Activated T-helper 2 cell treated with anti-CD3 and anti-CD28 coated beads, Interferon-gamma antibody, Interleukin-2, Interleukin-4, amounts not matched to agents 10 μg/mL and 5 μg/mL and 100 μg/mL, durations not matched to agents 14 hours and 24 hours and 36 hours (primary cell): Measurements from ENCODE around the gene ITPRIPL1. TPM values are rescaled to one million over a fixed set of nuclear protein-coding genes. Genes with fewer than 3 reads are reported as not detected.
"Not testable (repeated sequence)": the region's sequence is repeated elsewhere in the genome, so short reads cannot be mapped to it uniquely, and the experiment has no call there.

Experiments
- DNase-seq: peaks from one replicate; pipeline ENCODE4 v3.0.0; 2021; ENCODE audit warnings: low spot score
- H3K27ac Mint-ChIP-seq: one replicate; pipeline ENCODE4 v1.8.0; 2021; ENCODE audit warnings: mixed read lengths
- H3K27me3 Mint-ChIP-seq: one replicate; pipeline ENCODE4 v1.8.0; 2021; ENCODE audit warnings: low read depth, mixed read lengths
- H3K36me3 Mint-ChIP-seq: one replicate; pipeline ENCODE4 v1.8.0; 2021; ENCODE audit warnings: low read depth, mixed read lengths
- H3K4me1 Mint-ChIP-seq: one replicate; pipeline ENCODE4 v1.8.0; 2021; ENCODE audit warnings: low read depth, mixed read lengths
- H3K4me3 Mint-ChIP-seq: one replicate; pipeline ENCODE4 v1.8.0; 2021; ENCODE audit warnings: low read depth, mild to moderate bottlenecking, moderate library complexity, mixed read lengths
- H3K9me3 Mint-ChIP-seq: one replicate; pipeline ENCODE4 v1.8.0; 2021; ENCODE audit warnings: mixed read lengths
- intact Hi-C: fragments of 100-400 bp; cut with micrococcal nuclease; formaldehyde crosslinking; loops from one replicate; pipeline ENCODE4 v1.15.1; 2023
- total RNA-seq: library from RNA; stranded (reverse); gene quantifications from 2 replicates; pipeline ENCODE4 v1.2.3, GENCODE V29; 2022

The ITPRIPL1 gene
- total RNA-seq = 44.8 and 45.0 TPM in 2 replicates

- intact Hi-C loops = loop anchor here (2.0 to 10.0 kb wide), 2 partner anchors 58 to 120 kb away; partner anchors contain the start of genes CIAO1 and STARD7
- Mint-ChIP-seq H3K27me3 (no peaks in the 10 kb centered on the region), H3K4me3 (peak within 1 kb of the TSS; percentile 96), H3K4me1 (peaks cover 49% of the 10 kb centered on the region), H3K9me3 (no peaks in the 10 kb centered on the region), H3K36me3 (peaks cover 46% of the 10 kb centered on the region), H3K27ac (peak within 1 kb of the TSS; percentile 95)
- no peak for DNase-seq
Observed at GRCh38 chr2:96325041-96325883, at the start of gene ITPRIPL1. Gene ITPRIPL1, plus strand, starts transcription at chr2:96325317. Its CDS starts 523 bp downstream, at chr2:96325840.

GRCh38 chr2:96276787-96277499 is 48.2 kb upstream of the ITPRIPL1 start:
- H3K27me3 Mint-ChIP-seq = no peaks in the 10 kb centered on the region
- intact Hi-C loops = no loop called here
- no peaks in the 10 kb centered on the region for H3K9me3 Mint-ChIP-seq
- no peak for DNase-seq
- H3K4me3 Mint-ChIP-seq = no peak overlapping the region
- no peak overlapping the region for H3K27ac Mint-ChIP-seq
- H3K36me3 Mint-ChIP-seq = peaks cover 80% of the 10 kb centered on the region
- H3K4me1 Mint-ChIP-seq = no peaks in the 10 kb centered on the region

- Mint-ChIP-seq H3K4me3 (no peak overlapping the region), H3K9me3 (no peaks in the 10 kb centered on the region), H3K27me3 (no peaks in the 10 kb centered on the region), H3K36me3 (peaks cover 92% of the 10 kb centered on the region), H3K4me1 (no peaks in the 10 kb centered on the region), H3K27ac (no peak overlapping the region)
- intact Hi-C loops = no loop called here
- DNase-seq = no peak
Observed at GRCh38 chr2:96287273-96287856, 37.8 kb upstream of the ITPRIPL1 start.

GRCh38 chr2:96291751-96292150 is 33.4 kb upstream of the ITPRIPL1 start:
- no peak for DNase-seq
- H3K27me3 Mint-ChIP-seq = no peaks in the 10 kb centered on the region
- H3K27ac Mint-ChIP-seq = no peak overlapping the region
- intact Hi-C loops = no loop called here
- no peaks in the 10 kb centered on the region for H3K4me1 Mint-ChIP-seq
- peaks cover 93% of the 10 kb centered on the region for H3K36me3 Mint-ChIP-seq
- H3K9me3 Mint-ChIP-seq = no peaks in the 10 kb centered on the region
- H3K4me3 Mint-ChIP-seq = no peak overlapping the region

GRCh38 chr2:96294271-96294670 is 30.8 kb upstream of the ITPRIPL1 start:
- peaks cover 93% of the 10 kb centered on the region for H3K36me3 Mint-ChIP-seq
- H3K4me1 Mint-ChIP-seq, H3K27ac Mint-ChIP-seq, intact Hi-C loops, H3K4me3 Mint-ChIP-seq, H3K9me3 Mint-ChIP-seq, H3K27me3 Mint-ChIP-seq, DNase-seq: not testable (repeated sequence)

GRCh38 chr2:96296925-96297324 is 28.2 kb upstream of the ITPRIPL1 start:
- no peak overlapping the region for H3K27ac Mint-ChIP-seq
- no peak overlapping the region for H3K4me3 Mint-ChIP-seq
- peaks cover 88% of the 10 kb centered on the region for H3K36me3 Mint-ChIP-seq
- DNase-seq = no peak
- peaks cover 10% of the 10 kb centered on the region for H3K4me1 Mint-ChIP-seq
- no peaks in the 10 kb centered on the region for H3K9me3 Mint-ChIP-seq
- no peaks in the 10 kb centered on the region for H3K27me3 Mint-ChIP-seq
- intact Hi-C loops = no loop called here

GRCh38 chr2:96301865-96302264 is 23.3 kb upstream of the ITPRIPL1 start:
- peaks cover 41% of the 10 kb centered on the region for H3K4me1 Mint-ChIP-seq
- no peak overlapping the region for H3K4me3 Mint-ChIP-seq
- no peak for DNase-seq
- H3K9me3 Mint-ChIP-seq = no peaks in the 10 kb centered on the region
- H3K36me3 Mint-ChIP-seq = peaks cover 84% of the 10 kb centered on the region
- no peaks in the 10 kb centered on the region for H3K27me3 Mint-ChIP-seq
- H3K27ac Mint-ChIP-seq = no peak overlapping the region
- intact Hi-C loops = no loop called here

- no peak for DNase-seq
- intact Hi-C loops = loop anchor here (1.0 kb wide), 4 partner anchors 17 to 40 kb away; partner anchors contain the start of genes CIAO1 and NCAPH
- Mint-ChIP-seq H3K36me3 (peaks cover 65% of the 10 kb centered on the region), H3K4me3 (peak overlapping the region; percentile 95), H3K27me3 (no peaks in the 10 kb centered on the region), H3K27ac (peak overlapping the region; percentile 73), H3K4me1 (peaks cover 41% of the 10 kb centered on the region), H3K9me3 (no peaks in the 10 kb centered on the region)
Observed at GRCh38 chr2:96304606-96305005, 20.5 kb upstream of the ITPRIPL1 start.

- H3K36me3 Mint-ChIP-seq = peaks cover 63% of the 10 kb centered on the region
- DNase-seq = peak; percentile 88
- peak within 1 kb of the TSS; percentile 95 for H3K4me3 Mint-ChIP-seq
- intact Hi-C loops = loop anchor here (1.0 kb wide), 4 partner anchors 16 to 39 kb away; partner anchors contain the start of genes CIAO1 and NCAPH
- peaks cover 45% of the 10 kb centered on the region for H3K4me1 Mint-ChIP-seq
- peak within 1 kb of the TSS; percentile 94 for H3K27ac Mint-ChIP-seq
- no peaks in the 10 kb centered on the region for H3K9me3 Mint-ChIP-seq
- H3K27me3 Mint-ChIP-seq = no peaks in the 10 kb centered on the region
Observed at GRCh38 chr2:96305091-96305978, 19.8 kb upstream of the ITPRIPL1 start, which contains the start of gene SNRNP200. Gene SNRNP200, minus strand, starts transcription at chr2:96305546. Its CDS starts 109 bp downstream, at chr2:96305437.

- Mint-ChIP-seq H3K36me3 (peaks cover 61% of the 10 kb centered on the region), H3K27ac (peak overlapping the region; percentile 94), H3K4me1 (peaks cover 44% of the 10 kb centered on the region), H3K9me3 (no peaks in the 10 kb centered on the region), H3K4me3 (peak overlapping the region; percentile 95), H3K27me3 (no peaks in the 10 kb centered on the region)
- no peak for DNase-seq
- intact Hi-C loops = loop anchor here (1.0 kb wide), 4 partner anchors 15 to 40 kb away; partner anchors contain the start of genes CIAO1 and NCAPH
Observed at GRCh38 chr2:96305979-96306308, 19.2 kb upstream of the ITPRIPL1 start.

- intact Hi-C loops = no loop called here
- Mint-ChIP-seq H3K27ac (peak overlapping the region; percentile 94), H3K9me3 (no peaks in the 10 kb centered on the region), H3K36me3 (peaks cover 56% of the 10 kb centered on the region), H3K27me3 (no peaks in the 10 kb centered on the region), H3K4me3 (peak overlapping the region; percentile 95), H3K4me1 (peaks cover 41% of the 10 kb centered on the region)
- no peak for DNase-seq
Observed at GRCh38 chr2:96306370-96306769, 18.7 kb upstream of the ITPRIPL1 start.

- Mint-ChIP-seq H3K27me3 (no peaks in the 10 kb centered on the region), H3K27ac (no peak overlapping the region), H3K4me1 (peaks cover 36% of the 10 kb centered on the region), H3K9me3 (no peaks in the 10 kb centered on the region), H3K36me3 (peaks cover 40% of the 10 kb centered on the region), H3K4me3 (no peak overlapping the region)
- DNase-seq = no peak
- intact Hi-C loops = no loop called here
Observed at GRCh38 chr2:96308248-96308647, 16.9 kb upstream of the ITPRIPL1 start.
